Skin of body (tissue), 2 donors: ENCODE results near the gene CLEC18A. TPM values are rescaled to one million over a fixed set of nuclear protein-coding genes. Genes with fewer than 3 reads are reported as not detected.
"Not testable (repeated sequence)": the region's sequence is repeated elsewhere in the genome, so short reads cannot be mapped to it uniquely, and the experiment has no call there.

Source experiments
- DNase-seq: peaks from one replicate; lab custom pipeline; 2025; lab: John Stamatoyannopoulos, UW
- total RNA-seq: library from RNA; depleted of rRNA; stranded (reverse); fragments of >200 nt; gene quantifications from one replicate; pipeline ENCODE4 v1.2.3, GENCODE V29; 2014

Gene CLEC18A
- total RNA-seq, 1 donor from 2014 or later, result 0.89 TPM

GRCh38 chr16:69930117-69930776 lies 20.9 kb upstream of the CLEC18A start:
- DNase-seq, result no peak

DNA sequence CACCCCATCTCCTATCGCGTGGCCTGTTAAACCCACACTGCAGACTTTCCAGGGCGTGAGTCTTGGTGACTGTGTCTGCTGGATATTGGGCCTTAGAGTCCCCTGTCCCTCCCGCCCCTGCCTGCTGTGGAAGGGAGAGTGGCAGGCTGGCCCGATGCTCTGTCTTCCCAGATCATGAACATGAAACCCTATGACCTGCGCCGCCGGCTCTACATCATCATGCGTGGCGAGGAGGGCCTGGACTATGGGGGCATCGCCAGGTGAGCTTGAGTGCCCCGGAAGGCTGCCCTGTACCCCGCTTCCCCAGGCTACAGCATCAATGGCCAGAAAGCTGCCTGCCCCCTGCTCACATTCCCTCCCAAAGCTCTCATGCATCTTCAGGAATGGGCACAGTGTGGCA lies 19.5 kb upstream of the CLEC18A start:
- DNase-seq, result no peak

DNA sequence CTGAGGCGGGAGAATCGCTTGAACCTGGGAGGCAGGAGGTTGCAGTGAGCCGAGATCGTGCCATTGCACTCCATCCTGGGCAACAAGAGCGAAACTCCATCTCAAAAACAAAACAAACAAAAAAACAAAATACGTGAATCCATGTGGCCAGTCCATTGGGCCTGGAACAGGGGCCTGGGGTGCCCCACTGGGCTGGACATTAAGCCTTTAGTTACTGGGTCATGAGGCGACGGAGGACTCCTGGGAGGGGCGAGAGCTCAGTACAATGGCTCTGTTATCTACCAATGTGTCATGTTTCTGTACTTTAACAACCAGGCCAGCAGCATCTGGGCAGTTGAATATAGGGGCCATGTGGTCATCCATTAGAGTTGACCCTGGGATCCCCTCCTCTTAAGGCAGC lies 18.9 kb upstream of the CLEC18A start:
- DNase-seq, result no peak

DNA sequence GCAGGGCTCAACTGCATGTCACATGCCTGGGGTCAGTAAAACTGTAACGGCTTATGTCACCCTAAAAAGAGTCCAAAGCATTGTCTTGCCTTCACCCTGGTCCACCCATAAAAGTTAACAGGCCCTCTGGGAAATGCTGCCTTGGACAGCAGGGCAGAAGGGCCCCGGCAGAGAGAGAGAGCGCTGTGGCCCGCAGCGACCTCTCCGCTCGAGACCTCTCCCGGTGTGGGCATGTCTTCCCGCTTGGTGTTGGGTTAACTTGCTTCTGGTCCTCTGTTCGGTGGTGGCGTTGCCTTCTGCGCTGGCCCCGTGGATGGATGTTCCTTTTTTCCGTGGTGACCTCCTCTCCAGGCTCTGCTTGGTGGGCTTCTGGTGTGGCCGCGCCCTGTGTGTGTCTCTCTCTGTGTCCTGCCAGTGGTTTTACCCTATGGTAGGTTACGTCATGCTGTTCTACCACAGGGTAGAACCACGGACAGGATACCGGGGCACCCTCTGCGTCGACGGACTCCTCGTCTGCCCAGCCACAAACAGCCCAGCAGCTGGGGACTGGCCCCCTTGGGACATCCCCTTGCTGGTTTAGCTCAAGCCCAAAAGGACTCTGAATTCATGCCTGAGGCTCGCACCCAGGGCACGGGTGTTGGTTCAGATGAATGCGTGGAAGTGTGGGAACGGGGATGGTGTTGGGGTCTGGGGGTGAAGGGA lies 18.3 kb upstream of the CLEC18A start:
- DNase-seq, result no peak

GRCh38 chr16:69934044-69934443 lies 17.1 kb upstream of the CLEC18A start:
- DNase-seq, result no peak

GRCh38 chr16:69934751-69935150 lies 16.4 kb upstream of the CLEC18A start:
- DNase-seq, result no peak

DNA sequence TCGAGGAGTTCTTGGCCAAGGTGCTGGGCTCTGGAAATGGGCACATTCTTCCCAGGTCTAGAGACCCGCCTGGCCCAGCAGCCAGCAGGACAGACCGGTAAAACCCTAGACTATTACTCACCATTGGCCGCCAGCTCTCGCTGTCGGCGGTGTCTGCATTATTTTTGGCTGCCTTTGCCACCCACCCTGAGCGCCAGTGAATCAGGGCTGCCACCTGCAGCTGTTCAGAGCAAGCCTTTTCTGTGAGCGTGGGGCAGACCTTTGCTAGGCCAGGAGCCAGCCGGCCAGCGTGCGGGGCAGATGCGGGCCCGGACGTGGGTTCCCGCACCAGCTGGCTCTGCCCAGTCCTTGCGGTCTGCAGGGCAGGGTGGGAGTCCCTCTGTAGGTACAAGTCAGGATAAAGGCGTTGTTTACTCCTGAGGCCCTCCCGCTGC lies 15.8 kb upstream of the CLEC18A start:
- no peak for DNase-seq

DNA sequence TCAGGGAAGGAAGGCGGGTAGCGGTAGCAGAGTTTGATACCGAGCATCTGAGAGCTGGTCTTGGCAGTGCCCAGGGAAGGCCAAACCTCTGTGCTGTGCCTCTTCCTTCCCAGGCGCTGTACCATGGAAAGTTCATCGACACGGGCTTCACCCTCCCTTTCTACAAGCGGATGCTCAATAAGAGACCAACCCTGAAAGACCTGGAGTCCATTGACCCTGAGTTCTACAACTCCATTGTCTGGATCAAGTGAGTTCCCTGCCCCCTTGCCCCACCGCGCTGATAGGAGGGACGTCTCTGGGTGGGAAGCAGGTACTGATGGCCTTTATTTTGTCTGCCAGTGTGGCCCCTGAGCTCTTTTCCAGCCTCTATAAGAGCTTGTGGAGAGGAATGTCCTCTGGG lies 15.4 kb upstream of the CLEC18A start:
- DNase-seq, result no peak

GRCh38 chr16:69936252-69936651 lies 14.9 kb upstream of the CLEC18A start:
- DNase-seq, result no peak

- DNase-seq, result no peak
These were observed 14.4 kb upstream of the CLEC18A start for GRCh38 chr16:69936751-69937211.

- no peak for DNase-seq
These were observed 13.6 kb upstream of the CLEC18A start for GRCh38 chr16:69937465-69937951.

- no peak for DNase-seq
These were observed 11.9 kb upstream of the CLEC18A start for GRCh38 chr16:69938981-69939820.

DNA sequence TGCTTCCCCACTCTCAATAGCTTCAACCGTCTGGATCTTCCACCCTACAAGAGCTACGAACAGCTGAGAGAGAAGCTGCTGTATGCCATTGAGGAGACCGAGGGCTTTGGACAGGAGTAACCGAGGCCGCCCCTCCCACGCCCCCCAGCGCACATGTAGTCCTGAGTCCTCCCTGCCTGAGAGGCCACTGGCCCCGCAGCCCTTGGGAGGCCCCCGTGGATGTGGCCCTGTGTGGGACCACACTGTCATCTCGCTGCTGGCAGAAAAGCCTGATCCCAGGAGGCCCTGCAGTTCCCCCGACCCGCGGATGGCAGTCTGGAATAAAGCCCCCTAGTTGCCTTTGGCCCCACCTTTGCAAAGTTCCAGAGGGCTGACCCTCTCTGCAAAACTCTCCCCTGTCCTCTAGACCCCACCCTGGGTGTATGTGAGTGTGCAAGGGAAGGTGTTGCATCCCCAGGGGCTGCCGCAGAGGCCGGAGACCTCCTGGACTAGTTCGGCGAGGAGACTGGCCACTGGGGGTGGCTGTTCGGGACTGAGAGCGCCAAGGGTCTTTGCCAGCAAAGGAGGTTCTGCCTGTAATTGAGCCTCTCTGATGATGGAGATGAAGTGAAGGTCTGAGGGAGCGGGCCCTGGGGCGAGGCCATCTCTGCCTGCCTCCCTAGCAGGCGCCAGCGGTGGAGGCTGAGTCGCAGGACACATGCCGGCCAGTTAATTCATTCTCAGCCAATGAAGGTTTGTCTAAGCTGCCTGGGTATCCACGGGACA lies 11.1 kb upstream of the CLEC18A start:
- DNase-seq, result no peak

- DNase-seq, result no peak
These were observed 10.5 kb upstream of the CLEC18A start for GRCh38 chr16:69940676-69941075.

GRCh38 chr16:69941251-69942098 lies 9.7 kb upstream of the CLEC18A start:
- DNase-seq, result no peak

DNA sequence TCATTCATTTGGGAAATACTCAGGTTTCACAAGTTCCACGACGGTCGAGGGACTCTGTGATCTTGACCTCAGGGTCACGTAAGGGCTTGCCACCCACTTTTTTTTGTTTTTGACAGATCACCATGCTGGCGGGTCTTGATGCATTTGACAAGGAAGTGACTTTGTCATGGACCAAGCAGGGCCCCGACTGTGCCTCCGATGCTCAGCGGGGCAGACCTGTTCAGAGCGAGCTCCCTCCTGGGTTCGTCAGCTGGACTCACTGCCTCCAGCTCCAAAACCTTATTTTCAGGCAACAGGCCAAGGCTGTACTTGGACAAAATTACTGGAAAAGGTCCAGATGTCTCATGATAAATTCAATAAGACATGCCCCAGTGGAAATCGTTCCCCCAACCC lies 9.0 kb upstream of the CLEC18A start:
- no peak for DNase-seq

DNA sequence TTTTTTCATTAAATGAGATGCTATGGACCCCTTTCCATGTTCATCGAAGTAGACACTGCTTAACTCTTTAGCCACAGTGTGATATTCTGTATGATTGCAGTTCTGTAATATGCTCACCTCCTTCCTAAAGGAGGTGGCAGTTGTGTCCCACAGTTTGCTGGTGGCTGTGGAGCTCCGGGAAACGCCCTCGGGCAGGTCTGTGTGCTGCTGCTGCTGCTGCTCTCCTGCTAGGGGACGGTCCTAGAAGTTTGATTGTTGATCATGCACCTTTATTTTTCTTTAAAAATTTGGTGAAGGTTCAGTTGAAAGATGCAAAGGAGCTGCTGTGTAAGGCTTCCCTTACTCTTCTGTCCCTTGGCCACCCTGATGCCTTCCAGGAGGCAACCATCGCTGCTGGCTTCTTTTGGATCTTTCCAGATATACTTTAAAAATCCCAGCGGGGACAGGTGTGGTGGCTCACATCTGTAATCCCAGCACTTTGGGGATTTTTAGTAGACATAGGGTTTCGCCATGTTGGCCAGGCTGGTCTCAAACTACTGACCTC lies 8.4 kb upstream of the CLEC18A start:
- no peak for DNase-seq

- not testable (repeated sequence) for DNase-seq
These were observed 7.7 kb upstream of the CLEC18A start for GRCh38 chr16:69943241-69944036.

DNA sequence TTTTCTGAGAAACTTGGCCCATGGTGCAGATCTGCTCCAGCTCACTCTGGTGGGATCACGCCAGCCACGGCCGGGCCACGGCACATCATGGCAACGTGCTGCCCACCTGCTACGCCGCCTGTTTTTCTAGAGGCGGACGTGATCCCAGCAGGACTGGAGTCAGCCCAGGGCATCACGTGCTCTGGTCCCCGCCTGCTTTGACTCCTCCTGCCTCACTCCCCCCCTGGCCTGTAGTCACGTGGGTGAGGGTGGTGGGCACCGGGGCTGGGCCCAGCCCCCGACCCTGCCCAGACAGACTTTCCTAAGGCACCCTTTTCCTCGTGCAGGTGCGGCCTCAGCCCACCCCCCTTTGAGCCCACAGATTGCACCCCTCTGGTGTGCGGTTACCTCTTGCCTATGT lies 723 bp upstream of the CLEC18A start:
- DNase-seq, result not testable (repeated sequence)
